B cell (primary cell): Measurements from ENCODE around the gene ST3GAL3.

ENCODE experiments used
- CTCF ChIP-seq: fragments of 200-600 bp; IDR thresholded peaks from one replicate; pipeline ENCODE4 v1.8.0; 2022; ENCODE audit warnings: antibody characterized with exemption, mild to moderate bottlenecking
- EZH2 ChIP-seq: IDR thresholded peaks from 2 replicates; pipeline ENCODE4 v1.6.1; 2012; ENCODE audit warnings: borderline replicate concordance, low read depth, mild to moderate bottlenecking, moderate library complexity, low read length; ENCODE audit not compliant: insufficient read depth, poor library complexity, severe bottlenecking

DNA sequence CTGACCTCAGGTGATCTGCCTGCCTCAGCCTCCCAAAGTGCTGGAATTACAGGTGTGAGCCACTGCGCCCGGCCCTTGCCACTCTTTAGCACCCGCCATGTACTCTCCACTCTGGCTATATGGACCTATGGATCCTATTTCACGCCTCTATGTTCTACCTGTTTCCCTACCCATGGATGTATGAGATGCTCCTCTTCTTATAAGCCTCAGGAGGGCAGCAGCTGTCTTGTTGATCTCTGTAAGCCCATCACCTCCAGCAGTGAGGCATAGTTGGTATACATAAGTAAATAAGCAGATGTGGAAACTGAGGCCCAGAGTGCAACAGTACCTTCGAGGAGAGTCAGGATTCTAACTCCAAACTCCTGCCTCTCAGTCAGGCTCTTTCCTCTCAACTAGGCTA, 201.5 kb downstream of the ST3GAL3 start:
- TF ChIP-seq CTCF (no peak), EZH2 (no peak)
